Adipocyte (in vitro differentiated cells): ENCODE data around the gene MS4A10.

Experiments used
- DNase-seq: peaks from one replicate; pipeline ENCODE4 v3.0.0-alpha.2; 2015; ENCODE audit warnings: low read depth
- H3K27me3 ChIP-seq: replicated peaks from 2 replicates; pipeline ENCODE4 v1.7.0; 2013; ENCODE audit warnings: mild to moderate bottlenecking, low read length, moderate library complexity; ENCODE audit not compliant: control insufficient read depth, insufficient read depth
- H3K36me3 ChIP-seq: 2 replicates; pipeline ENCODE4 v1.7.0; 2013; ENCODE audit warnings: low read length, mild to moderate bottlenecking, moderate library complexity; ENCODE audit not compliant: control insufficient read depth, insufficient read depth, severe bottlenecking
- H3K4me1 ChIP-seq: 2 replicates; pipeline ENCODE4 v1.7.0; 2013; ENCODE audit warnings: mild to moderate bottlenecking, low read length, moderate library complexity; ENCODE audit not compliant: control insufficient read depth, insufficient read depth
- H3K4me3 ChIP-seq: 2 replicates; pipeline ENCODE4 v1.7.0; 2013; ENCODE audit warnings: mild to moderate bottlenecking, low read length, moderate library complexity
- H3K9ac ChIP-seq: 2 replicates; pipeline ENCODE4 v1.7.0; 2013; ENCODE audit warnings: mild to moderate bottlenecking, low read length, moderate library complexity
- H3K9me3 ChIP-seq: 2 replicates; pipeline ENCODE4 v1.7.0; 2013; ENCODE audit warnings: mild to moderate bottlenecking, low read length, moderate library complexity; ENCODE audit not compliant: control insufficient read depth

Gene MS4A10

GRCh38 chr11:60831501-60832079 lies 46.5 kb downstream of the MS4A10 start:
- Histone ChIP-seq H3K9me3 (no peaks in the 10 kb centered on the region), H3K4me3 (no peak overlapping the region), H3K9ac (no peak overlapping the region), H3K36me3 (no peaks in the 10 kb centered on the region), H3K27me3 (peaks cover 26% of the 10 kb centered on the region), H3K4me1 (peaks cover 16% of the 10 kb centered on the region)
- no peak for DNase-seq

- peaks cover 9% of the 10 kb centered on the region for H3K27me3 ChIP-seq
- no peak overlapping the region for H3K9ac ChIP-seq
- no peaks in the 10 kb centered on the region for H3K36me3 ChIP-seq
- no peak overlapping the region for H3K4me3 ChIP-seq
- no peak for DNase-seq
- no peaks in the 10 kb centered on the region for H3K9me3 ChIP-seq
- H3K4me1 ChIP-seq = peaks cover 17% of the 10 kb centered on the region
These were observed 49.8 kb downstream of the MS4A10 start for GRCh38 chr11:60834742-60835533.

- Histone ChIP-seq H3K4me3 (no peak overlapping the region), H3K9me3 (no peaks in the 10 kb centered on the region), H3K27me3 (peaks cover 9% of the 10 kb centered on the region), H3K9ac (no peak overlapping the region), H3K4me1 (peaks cover 23% of the 10 kb centered on the region), H3K36me3 (no peaks in the 10 kb centered on the region)
- no peak for DNase-seq
These were observed 50.4 kb downstream of the MS4A10 start for GRCh38 chr11:60835534-60835846.

GRCh38 chr11:60836866-60837515 lies 51.9 kb downstream of the MS4A10 start:
- Histone ChIP-seq H3K4me1 (peaks cover 27% of the 10 kb centered on the region), H3K9ac (no peak overlapping the region), H3K36me3 (no peaks in the 10 kb centered on the region), H3K27me3 (peaks cover 9% of the 10 kb centered on the region), H3K4me3 (no peak overlapping the region), H3K9me3 (no peaks in the 10 kb centered on the region)
- DNase-seq = no peak

- no peaks in the 10 kb centered on the region for H3K9me3 ChIP-seq
- no peaks in the 10 kb centered on the region for H3K36me3 ChIP-seq
- H3K27me3 ChIP-seq = peaks cover 9% of the 10 kb centered on the region
- peak; percentile 25 for DNase-seq
- H3K9ac ChIP-seq = no peak overlapping the region
- H3K4me1 ChIP-seq = peaks cover 23% of the 10 kb centered on the region
- no peak overlapping the region for H3K4me3 ChIP-seq
These were observed 53.0 kb downstream of the MS4A10 start for GRCh38 chr11:60838132-60838531.

GRCh38 chr11:60840470-60841430 lies 55.6 kb downstream of the MS4A10 start:
- H3K4me1 ChIP-seq = peaks cover 47% of the 10 kb centered on the region
- H3K27me3 ChIP-seq = peaks cover 9% of the 10 kb centered on the region
- H3K4me3 ChIP-seq = peak overlapping the region; percentile 97
- peak overlapping the region; percentile 94 for H3K9ac ChIP-seq
- no peaks in the 10 kb centered on the region for H3K9me3 ChIP-seq
- H3K36me3 ChIP-seq = no peaks in the 10 kb centered on the region
- DNase-seq = peak; percentile 92

GRCh38 chr11:60841797-60842667 lies 56.9 kb downstream of the MS4A10 start, which contains the start of gene CCDC86:
Gene CCDC86 (plus strand): TSS chr11:60842113. CDS start chr11:60842125, 12 bp downstream.
- Histone ChIP-seq H3K9ac (peak within 1 kb of the TSS; percentile 94), H3K4me1 (peaks cover 47% of the 10 kb centered on the region), H3K9me3 (no peaks in the 10 kb centered on the region), H3K36me3 (no peaks in the 10 kb centered on the region), H3K4me3 (peak within 1 kb of the TSS; percentile 97), H3K27me3 (peaks cover 9% of the 10 kb centered on the region)
- DNase-seq = peak; percentile 97

GRCh38 chr11:60842668-60843600 lies 57.8 kb downstream of the MS4A10 start:
- H3K27me3 ChIP-seq = peaks cover 2% of the 10 kb centered on the region
- peak; percentile 25 for DNase-seq
- H3K4me1 ChIP-seq = peaks cover 47% of the 10 kb centered on the region
- H3K9me3 ChIP-seq = no peaks in the 10 kb centered on the region
- peak overlapping the region; percentile 94 for H3K9ac ChIP-seq
- H3K4me3 ChIP-seq = peak overlapping the region; percentile 97
- no peaks in the 10 kb centered on the region for H3K36me3 ChIP-seq

- H3K4me1 ChIP-seq = peaks cover 47% of the 10 kb centered on the region
- no peak for DNase-seq
- H3K9me3 ChIP-seq = no peaks in the 10 kb centered on the region
- peak overlapping the region; percentile 97 for H3K4me3 ChIP-seq
- peaks cover 12% of the 10 kb centered on the region for H3K36me3 ChIP-seq
- H3K9ac ChIP-seq = peak overlapping the region; percentile 94
- no peaks in the 10 kb centered on the region for H3K27me3 ChIP-seq
These were observed 59.1 kb downstream of the MS4A10 start for GRCh38 chr11:60844045-60844869.
